Measurements from ENCODE around the gene H2BK1.
A peak's percentile ranks its signal among the peaks of the same experiment; 100 is the strongest.

DNA sequence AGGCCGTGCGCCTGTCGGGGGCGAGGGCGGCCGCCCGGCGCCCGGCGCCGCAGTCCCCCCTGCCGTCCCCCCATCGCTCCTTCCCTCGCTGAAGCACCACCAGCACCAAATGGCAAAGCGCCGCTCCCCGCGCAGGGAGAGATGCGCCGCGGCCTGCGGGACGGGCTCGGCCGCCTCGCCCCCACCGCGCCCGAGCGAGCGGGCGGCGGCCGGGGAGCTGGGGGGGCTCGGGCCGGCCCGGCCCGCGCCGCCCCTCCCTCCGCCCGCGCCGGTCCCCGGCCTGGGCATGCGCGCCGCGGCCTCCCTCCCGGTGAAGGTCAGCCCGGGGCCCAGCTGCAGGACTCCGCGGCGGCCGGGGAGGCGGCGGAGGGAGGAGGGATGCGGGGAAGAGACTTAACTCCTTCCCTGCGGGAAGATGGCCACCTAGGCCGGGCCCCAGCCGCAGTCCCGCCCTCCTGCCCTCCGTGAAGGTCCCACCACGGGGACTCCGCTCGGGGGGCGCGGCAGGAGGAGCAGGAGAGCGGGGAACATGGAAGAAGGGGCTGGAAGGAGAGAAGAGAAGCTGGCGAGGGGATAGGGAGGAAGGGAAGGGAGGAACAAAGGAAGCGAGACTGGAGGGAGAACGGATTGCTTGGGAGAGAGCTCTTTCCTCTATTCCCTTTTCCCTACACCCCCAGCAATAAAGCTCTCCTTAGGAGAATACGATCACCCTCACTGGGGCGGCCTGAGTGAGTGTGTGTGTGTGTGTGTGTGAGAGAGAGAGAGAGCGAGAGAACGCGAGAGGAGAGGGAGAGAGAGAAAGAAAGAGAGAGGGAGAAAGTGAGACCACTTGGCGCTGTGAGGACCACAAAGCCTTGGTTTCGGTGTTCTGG lies 41.6 kb upstream of the H2BK1 start:
- TF ChIP-seq POLR2A (IDR thresholded peaks at IDR 0.05): peak in 1 of 2 donors; percentile 40
- TF ChIP-seq, protein P1, sequence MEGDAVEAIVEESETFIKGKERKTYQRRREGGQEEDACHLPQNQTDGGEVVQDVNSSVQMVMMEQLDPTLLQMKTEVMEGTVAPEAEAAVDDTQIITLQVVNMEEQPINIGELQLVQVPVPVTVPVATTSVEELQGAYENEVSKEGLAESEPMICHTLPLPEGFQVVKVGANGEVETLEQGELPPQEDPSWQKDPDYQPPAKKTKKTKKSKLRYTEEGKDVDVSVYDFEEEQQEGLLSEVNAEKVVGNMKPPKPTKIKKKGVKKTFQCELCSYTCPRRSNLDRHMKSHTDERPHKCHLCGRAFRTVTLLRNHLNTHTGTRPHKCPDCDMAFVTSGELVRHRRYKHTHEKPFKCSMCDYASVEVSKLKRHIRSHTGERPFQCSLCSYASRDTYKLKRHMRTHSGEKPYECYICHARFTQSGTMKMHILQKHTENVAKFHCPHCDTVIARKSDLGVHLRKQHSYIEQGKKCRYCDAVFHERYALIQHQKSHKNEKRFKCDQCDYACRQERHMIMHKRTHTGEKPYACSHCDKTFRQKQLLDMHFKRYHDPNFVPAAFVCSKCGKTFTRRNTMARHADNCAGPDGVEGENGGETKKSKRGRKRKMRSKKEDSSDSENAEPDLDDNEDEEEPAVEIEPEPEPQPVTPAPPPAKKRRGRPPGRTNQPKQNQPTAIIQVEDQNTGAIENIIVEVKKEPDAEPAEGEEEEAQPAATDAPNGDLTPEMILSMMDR (IDR thresholded peaks at IDR 0.05): peak in 1 of 4 experiments; percentile 6

Measured in uterus (tissue), 2 donors.